ENCODE results near the gene ANKRD44.
A peak's percentile ranks its signal among the peaks of the same experiment; 100 is the strongest.

ANKRD44 gene

GRCh38 chr2:197207106-197207505 is 103.5 kb downstream of the ANKRD44 start:
- TF ChIP-seq REST (IDR thresholded peaks at IDR 0.05; ENCODE audit: insufficient read depth in 1 of 2, low read depth in 2 of 2, low read length in 2 of 2) (no peak), SIN3A (IDR thresholded peaks at IDR 0.05; ENCODE audit: borderline replicate concordance, insufficient read depth, low read length) (no peak), TAF1 (IDR thresholded peaks at IDR 0.05; ENCODE audit: borderline replicate concordance, insufficient read depth, low read length) (no peak), FOXP2 (optimal IDR thresholded peaks at IDR 0.05; ENCODE audit: borderline replicate concordance, extremely low read depth, extremely low read length, insufficient read depth) (no peak), POLR2AphosphoS5 (IDR thresholded peaks at IDR 0.05; ENCODE audit: low read depth, low read length) (no peak)

GRCh38 chr2:197205585-197206215 is 104.9 kb downstream of the ANKRD44 start:
- TF ChIP-seq POLR2AphosphoS5 (IDR thresholded peaks at IDR 0.05; ENCODE audit: low read depth, low read length) (no peak), REST (IDR thresholded peaks at IDR 0.05; ENCODE audit: insufficient read depth in 1 of 2, low read depth in 2 of 2, low read length in 2 of 2) (no peak), TAF1 (IDR thresholded peaks at IDR 0.05; ENCODE audit: borderline replicate concordance, insufficient read depth, low read length) (no peak), FOXP2 (optimal IDR thresholded peaks at IDR 0.05; ENCODE audit: borderline replicate concordance, extremely low read depth, extremely low read length, insufficient read depth) (no peak), SIN3A (IDR thresholded peaks at IDR 0.05; ENCODE audit: borderline replicate concordance, insufficient read depth, low read length) (no peak)

- TF ChIP-seq TAF1 (IDR thresholded peaks at IDR 0.05; ENCODE audit: borderline replicate concordance, insufficient read depth, low read length) = no peak
- TF ChIP-seq REST (IDR thresholded peaks at IDR 0.05; ENCODE audit: insufficient read depth in 1 of 2, low read depth in 2 of 2, low read length in 2 of 2) = peak in 1 of 2 experiments; percentile 64; a peak in 1 of 4 replicates
Measured at GRCh38 chr2:197204519-197205250, 105.9 kb downstream of the ANKRD44 start.

GRCh38 chr2:197201874-197202273 is 108.7 kb downstream of the ANKRD44 start:
- TF ChIP-seq SIN3A (IDR thresholded peaks at IDR 0.05; ENCODE audit: borderline replicate concordance, insufficient read depth, low read length) = no peak

GRCh38 chr2:197200762-197201058 is 109.9 kb downstream of the ANKRD44 start:
- no peak for TF ChIP-seq TAF1 (IDR thresholded peaks at IDR 0.05; ENCODE audit: borderline replicate concordance, insufficient read depth, low read length)
- no peak for TF ChIP-seq FOXP2 (optimal IDR thresholded peaks at IDR 0.05; ENCODE audit: borderline replicate concordance, extremely low read depth, extremely low read length, insufficient read depth)
- TF ChIP-seq REST (IDR thresholded peaks at IDR 0.05; ENCODE audit: insufficient read depth in 1 of 2, low read depth in 2 of 2, low read length in 2 of 2) = no peak
- TF ChIP-seq SIN3A (IDR thresholded peaks at IDR 0.05; ENCODE audit: borderline replicate concordance, insufficient read depth, low read length) = no peak
- TF ChIP-seq POLR2AphosphoS5 (IDR thresholded peaks at IDR 0.05; ENCODE audit: low read depth, low read length) = no peak

Measured in PFSK-1 (cell line).